Measurements from ENCODE around the gene BRD8.
"Not testable (repeated sequence)": the region's sequence is repeated elsewhere in the genome, so short reads cannot be mapped to it uniquely, and the experiment has no call there.

Gene BRD8

DNA sequence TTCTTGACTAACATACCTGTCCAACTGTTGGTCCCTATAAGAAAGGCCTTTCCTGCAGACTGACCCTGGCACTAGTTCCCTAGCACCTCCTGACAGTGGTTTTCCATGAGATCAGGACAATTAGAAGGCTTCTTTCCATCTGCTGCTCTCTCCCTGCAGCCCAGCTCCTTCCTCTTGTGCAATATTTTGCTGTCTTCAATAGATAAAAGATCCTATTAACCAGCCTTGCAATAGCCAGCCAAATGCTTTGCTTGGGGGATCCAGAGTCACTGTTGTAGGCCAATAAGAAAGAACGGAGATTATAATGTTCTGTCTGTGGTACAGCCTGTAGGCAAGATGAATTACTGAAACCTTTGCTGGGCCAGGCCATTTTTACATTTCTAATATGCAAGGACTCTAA is 20.8 kb downstream of the BRD8 start:
- no peak for DNase-seq (ENCODE audit: low read depth, low spot score)

DNA sequence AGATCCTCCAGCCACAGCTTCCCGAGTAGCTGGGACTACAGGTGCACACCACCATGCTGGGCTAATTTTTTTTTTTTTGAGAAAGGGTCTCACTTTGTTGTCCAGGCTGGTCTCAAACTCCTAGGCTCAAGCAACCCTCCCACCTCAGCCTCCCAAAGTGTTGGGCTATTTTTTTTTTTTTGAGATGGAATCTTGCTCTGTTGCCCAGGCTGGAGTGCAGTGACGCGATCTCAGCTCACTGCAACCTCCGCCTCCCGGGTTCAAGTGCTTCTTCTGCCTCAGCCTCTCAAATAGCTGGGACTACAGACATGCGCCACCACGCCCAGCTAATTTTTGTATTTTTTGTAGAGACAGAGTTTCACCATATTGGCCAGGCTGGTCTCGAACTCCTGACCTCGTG is 22.5 kb downstream of the BRD8 start:
- not testable (repeated sequence) for DNase-seq (ENCODE audit: low read depth, low spot score)

DNA sequence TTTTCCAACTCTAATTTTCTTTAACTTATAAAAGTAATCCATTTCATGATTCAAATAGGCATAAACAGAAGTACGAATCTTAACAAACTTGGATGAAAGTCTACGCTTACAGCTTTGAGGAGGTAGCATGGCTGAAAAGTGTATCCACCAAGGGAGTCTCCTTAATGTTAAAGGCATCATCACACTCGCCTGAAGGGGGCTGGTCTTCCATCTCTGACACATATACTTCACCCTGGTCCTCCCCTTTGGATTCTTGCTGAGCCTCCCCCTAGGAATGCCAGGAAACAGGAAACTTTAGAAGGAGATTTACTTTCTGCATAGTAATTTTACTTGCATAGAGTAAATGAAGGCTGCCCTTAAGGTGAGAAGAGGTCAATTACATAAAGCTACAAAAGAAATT is 28.9 kb downstream of the BRD8 start:
- no peak for DNase-seq (ENCODE audit: low read depth, low spot score)

DNA sequence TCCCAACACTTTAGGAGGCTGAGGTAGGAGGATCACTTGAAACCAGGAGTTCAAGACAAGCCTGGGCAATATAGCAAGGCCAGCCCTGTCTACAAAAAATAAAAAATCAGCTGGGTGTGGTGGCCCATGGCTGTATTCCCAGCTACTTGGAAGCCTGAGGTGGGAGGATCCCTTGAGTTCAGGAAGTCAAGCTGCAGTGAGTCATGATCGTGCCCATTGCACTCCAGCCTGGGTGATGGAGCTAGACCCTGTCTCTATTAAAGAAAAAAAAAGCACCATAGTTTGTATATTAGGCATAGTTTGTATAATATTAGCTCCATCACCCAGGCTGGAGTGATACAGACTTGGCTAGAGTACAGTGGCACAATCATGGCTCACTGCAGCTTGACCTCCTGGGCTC is 29.6 kb downstream of the BRD8 start:
- DNase-seq (ENCODE audit: low read depth, low spot score), result no peak

DNA sequence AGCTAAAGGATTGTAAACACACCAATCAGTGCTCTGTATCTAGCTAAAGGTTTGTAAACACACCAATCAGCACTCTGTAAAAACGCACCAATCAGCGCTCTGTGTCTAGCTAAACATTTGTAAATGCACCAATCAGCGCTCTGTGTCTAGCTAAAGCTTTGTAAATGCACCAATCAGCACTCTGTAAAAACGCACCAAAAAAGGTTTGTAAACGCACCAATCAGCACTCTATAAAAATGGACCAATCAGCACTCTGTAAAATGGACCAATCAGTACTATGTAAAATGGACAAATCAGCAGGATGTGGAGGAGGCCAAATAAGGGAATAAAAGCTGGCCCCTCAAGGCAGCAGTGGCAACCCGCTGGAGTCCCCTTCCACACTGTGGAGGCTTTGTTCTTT is 34.9 kb downstream of the BRD8 start:
- DNase-seq (ENCODE audit: low read depth, low spot score), result not testable (repeated sequence)

DNA sequence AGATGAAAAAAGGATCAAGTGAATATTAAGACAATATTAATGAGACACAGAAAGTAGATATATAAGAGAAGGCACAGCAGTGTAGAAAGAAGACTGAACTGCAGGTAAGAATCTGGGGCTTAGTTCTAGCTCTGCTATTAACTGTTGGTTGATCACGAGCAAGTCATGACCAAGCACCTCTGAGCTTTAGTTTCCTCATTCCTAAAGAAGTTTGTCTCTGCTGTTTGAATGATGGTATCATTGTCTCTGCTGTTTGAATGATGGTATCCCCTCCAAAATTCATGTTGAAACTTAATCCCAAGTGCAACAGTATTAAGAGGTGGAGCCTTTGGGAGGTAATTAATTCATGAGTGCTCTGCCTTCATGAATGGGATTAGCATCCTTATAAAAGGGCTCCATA is 36.7 kb downstream of the BRD8 start:
- DNase-seq (ENCODE audit: low read depth, low spot score), result no peak

DNA sequence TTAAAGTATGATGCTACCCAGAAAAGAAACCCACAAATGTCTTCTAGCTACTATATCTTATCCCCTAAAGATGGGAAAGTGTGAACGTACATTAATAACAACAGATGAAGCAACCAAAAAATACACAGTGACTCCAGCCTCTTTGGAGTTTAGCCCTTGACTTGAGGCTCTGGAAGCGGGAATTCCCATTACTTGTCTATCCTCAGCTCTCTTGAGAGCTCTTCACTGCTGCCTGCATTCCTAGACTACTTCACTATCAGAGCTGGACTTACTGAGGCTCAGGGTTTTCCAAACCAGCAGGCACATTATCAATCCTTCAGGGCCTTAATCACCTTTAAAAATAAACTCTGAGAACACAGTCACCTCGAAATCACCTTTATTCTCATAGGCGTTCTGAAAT is 38.2 kb downstream of the BRD8 start:
- no peak for DNase-seq (ENCODE audit: low read depth, low spot score)

DNA sequence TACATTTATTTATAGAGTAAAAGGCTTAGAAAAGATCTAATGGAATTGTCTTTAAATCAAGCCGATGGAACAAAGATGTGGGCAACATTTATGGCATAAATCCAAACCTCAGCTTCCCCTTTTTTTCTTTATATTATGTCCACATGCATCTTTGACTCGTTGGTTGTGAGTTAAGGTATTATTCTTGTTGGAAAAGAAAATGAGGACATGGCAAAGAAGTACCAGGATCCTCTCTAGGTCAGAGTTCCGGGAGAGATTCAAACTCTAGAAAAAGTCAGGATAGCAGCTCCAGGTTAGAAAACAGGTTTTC is 38.7 kb downstream of the BRD8 start:
- no peak for DNase-seq (ENCODE audit: low read depth, low spot score)

DNA sequence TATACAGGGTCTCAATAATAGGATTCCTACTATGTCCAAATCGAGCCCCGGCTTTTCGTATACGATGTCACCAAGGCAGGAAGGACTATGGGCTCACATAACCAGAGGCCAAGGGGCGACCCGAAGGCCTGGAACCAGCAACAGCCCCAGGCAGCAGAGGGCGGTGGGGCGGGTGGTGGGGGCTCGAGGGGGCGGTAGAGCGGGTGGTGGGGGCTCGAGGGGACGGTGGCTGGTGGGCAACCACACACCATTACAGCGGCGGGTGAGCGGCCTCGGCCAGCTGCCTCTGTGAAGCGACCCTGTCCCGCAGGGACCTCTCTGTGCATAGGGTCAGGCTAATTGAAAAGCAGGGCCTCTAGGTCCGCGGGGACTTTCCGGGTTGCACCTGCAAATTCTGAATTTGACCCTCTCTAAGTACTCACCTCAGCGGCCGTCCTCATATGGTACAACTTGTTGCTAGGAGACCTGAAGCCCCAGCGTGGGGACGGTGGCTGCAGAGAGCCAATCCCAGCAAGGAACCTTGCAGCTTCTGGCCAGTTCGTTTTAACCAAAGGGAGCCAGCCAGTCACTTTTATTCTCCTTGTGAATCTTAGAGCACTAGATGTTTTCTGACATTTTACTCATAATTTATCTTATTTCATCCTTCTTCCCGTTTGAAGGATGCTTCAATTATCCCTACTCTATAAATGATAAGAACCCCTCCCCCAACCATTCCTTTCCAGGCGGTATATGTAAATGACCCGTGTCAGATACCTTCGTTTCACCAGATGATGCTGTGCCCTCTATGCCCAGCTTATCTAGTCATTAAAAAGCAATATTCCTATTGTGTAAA is 39.3 kb downstream of the BRD8 start, which contains the start of gene NME5:
Gene NME5, minus strand, starts transcription at position 480 of the 832 bp plus-strand sequence. CDS start 648 bp downstream, outside the sequence.
- peak; percentile 35 for DNase-seq (ENCODE audit: low read depth, low spot score)

DNA sequence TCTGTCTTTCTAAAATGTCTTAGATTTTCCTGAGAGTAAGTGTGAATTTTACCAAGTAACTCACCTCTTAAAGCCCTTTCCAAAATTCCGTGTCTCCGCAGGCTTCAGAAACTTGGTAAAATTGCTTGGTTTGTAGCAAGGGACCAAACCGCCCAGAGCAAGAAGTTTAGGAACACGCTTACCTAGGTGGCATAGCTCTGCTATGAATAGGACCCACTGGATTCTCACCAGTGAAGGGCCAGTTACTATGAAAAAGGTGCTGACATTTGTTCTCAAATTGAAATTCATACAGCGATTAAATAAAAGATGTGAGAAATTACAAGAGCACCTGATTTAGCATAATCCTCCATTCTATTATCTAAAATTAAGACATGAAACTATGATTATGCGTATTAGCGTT is 45.9 kb downstream of the BRD8 start:
- no peak for DNase-seq (ENCODE audit: low read depth, low spot score)

DNA sequence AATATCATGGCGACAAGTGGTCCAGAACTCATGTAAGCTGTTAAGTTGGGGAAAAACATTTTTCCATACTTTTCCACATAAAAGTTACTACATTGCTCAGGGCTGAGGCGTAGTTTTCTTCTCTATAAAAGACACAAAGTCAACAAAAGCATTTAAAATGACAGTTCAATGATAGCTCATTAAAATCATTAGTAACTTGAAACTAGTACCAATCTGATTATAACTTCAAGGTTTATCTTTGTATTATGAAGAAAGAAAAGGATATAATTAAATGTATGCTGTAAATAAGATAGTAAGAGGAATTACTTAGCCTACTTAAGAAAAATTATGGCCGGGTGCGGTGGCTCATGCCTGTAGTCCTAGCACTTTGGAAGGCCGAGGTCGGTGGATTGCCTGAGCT is 49.1 kb downstream of the BRD8 start:
- no peak for DNase-seq (ENCODE audit: low read depth, low spot score)

DNA sequence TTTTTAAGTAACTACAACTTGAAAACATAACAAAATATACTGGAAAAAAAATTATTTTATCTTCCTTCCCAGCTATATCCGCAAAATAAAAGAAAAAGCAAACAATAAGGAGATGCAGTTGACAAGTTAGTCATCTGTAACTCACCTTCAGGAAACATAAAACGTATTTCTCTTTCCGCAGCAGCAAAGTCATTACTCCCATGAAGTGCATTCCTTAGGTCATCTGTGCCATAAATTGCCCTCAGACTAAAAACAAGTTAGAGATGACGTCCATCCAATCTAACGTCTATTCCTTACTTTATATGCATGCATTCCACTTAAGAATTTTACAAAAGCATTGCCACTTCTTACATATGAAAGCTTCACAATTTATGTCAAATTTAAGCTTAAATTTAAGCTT is 50.1 kb downstream of the BRD8 start:
- no peak for DNase-seq (ENCODE audit: low read depth, low spot score)

DNA sequence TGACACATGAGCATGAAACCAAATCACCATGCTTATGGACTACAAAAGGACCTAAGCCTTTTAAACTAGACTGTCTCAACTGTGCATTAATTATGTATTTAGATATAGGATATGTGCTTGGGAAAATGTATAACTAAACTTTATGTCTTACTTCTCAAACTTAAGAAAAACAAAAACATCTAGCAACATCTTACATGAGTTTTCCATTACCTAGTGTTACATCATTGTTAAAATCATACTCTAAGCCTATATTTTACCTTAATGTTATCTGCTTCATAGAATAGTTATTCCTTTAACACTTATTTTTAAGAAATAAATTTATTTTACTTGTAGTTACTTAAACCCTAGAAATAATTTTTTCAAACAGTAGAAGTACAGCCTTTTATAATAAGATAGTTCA is 63.2 kb downstream of the BRD8 start:
- no peak for DNase-seq (ENCODE audit: low read depth, low spot score)

DNA sequence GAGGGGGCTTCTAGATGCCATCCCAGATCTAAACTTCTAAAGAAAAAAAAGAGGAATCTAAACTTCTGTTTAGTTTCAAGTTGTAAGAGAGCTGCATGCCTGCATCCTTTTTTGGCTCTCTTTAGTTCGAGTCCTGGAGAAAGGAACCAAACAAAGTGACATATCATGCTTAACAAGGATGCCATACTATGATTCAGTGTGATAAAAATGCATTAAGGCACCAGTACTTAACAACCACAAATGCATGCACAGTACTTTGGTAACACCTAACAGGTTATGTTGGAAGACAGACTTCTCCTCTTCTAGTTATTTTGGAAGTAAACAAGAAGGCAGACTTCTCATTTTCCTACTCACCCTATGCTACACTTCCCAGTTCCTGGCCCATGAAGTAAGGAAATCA is 66.5 kb downstream of the BRD8 start:
- DNase-seq (ENCODE audit: low read depth, low spot score), result no peak

DNA sequence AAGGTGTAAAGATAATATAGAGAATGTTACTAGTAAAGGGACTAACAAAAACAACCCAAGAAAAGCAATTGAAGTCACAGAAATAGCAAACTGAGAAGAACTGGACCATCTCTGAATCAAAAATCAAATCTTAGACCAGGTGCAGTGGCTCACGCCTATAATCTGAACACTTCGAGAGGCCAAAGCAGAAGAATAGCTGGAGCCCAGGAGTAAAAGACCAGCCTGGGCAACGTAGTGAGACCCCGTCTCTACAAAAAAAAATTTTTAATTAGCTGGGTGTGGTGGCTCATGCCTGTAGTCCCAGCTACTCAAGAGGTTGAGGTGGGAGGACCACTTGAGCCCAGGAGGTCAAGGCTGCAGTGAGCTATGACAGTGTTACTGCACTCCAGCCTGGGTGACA is 67.2 kb downstream of the BRD8 start:
- DNase-seq (ENCODE audit: low read depth, low spot score), result no peak

DNA sequence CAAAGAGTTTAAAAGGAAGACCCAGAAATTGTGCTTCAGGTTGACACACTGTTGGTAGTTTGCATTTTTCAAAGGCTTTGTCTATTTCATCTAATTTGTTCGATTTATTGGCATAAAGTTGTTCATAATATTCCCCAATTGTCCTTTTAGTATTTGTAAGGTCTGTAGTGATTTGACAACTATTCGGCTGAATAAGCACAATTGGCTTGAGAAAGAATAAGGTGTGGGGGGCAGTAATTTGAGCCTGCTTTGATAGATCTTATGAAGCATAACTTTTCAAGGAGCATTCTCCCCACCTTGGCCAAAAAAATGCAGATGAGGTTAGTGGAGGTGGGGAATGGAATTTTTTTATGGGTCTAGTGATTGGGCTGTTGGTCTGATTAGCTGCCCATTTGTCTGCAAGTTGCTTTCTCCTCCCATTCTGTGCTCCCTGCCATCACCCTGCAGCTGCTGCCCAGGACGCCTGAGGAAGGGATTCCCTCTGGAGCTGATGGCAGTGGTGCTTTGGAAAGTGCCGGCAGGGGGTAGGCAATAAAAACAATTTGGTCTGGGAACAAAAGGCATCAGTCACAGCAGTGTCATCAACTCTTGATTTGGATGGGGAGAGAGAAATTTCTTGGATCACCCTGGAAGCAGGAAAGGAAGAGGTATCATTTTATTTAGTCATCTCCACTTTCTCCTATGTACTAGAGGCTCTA is 68.0 kb downstream of the BRD8 start:
- no peak for DNase-seq (ENCODE audit: low read depth, low spot score)

DNA sequence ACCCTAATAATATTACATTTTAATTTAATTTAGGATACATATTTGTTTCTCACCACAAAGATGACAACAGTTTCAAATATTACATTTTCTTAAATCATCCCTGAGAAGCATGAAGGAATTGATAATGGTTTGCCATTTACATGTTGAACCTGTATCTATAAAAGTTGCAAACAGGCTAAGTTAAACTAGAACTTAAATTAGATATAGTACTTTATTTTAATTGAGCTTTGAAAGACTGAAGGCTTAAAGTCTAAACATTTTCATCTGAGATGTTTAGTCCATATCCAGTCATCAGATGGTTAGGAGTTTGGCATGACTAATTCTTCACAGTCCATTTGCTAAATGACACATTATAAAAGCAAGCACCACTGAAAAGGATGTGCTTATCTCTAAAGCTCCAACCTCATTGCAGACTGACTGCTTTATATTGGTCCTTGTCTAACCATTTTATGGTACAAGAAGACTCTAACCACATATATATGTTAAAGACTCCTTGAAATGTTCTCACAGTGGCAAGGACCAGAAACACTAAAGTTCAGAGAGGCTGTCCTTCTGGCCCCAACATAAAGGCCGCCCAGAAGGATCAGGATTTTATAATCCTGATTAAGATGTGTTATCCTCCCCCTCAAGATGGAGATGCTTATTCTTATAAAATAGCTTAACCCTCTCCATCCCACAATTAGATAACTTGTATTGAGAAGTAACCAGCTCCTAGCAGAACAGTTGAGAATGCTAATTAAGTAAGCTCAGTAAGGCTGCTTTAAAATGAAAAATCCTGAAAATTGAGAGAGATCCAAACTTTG is 68.8 kb downstream of the BRD8 start:
- DNase-seq (ENCODE audit: low read depth, low spot score), result no peak

DNA sequence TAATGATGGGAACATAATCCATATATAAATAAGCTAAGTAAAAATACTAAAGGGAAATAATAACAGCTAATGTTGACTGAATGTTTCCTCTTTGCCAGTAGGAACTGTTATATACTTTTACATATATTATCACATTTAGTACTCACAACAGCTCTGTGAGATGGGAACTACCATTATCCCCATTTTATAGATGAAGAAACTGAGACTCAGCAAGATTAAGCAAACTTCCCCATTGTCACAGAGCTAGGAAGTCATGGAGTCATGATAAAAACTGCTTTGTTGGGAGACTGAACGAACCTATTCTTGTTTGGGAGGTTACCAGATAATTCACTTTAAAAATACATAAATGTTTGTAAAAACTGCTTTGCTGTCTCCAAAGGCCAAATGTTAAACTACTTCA is 71.2 kb downstream of the BRD8 start:
- DNase-seq (ENCODE audit: low read depth, low spot score), result no peak

DNA sequence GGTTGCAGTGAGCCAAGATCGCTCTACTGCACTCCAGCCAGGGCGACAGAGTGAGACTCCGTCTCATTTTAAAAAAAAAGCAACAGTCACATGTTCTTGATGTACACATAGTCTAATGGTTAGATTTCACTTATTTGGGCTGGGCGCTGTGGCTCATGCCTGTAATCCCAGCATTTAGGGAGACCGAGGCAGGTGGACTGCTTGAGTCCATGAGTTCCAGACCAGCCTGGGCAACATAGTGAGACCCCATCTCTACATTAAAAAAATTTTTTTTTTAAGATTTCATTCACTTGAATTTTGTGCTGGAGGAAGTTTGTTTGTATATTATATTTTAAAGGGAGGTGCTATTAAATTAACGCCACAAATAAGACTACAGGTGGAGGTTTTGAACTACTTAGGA is 72.7 kb downstream of the BRD8 start:
- no peak for DNase-seq (ENCODE audit: low read depth, low spot score)

DNA sequence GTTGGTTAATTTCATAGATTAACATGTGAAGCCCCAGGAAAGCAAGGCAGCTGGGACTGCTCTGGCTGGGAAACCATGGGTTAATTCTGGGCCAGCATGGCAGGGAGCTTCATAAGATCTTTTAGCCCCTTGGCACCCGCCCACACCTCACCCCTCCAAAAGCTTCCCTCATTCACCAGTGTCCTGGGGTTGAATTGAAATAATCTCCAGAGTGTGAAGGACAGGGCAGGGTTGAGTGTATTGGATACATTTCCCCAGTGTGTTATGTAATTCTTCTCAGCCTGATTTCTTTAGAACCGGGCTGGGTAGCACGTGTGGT is 75.2 kb downstream of the BRD8 start:
- DNase-seq (ENCODE audit: low read depth, low spot score), result no peak

DNA sequence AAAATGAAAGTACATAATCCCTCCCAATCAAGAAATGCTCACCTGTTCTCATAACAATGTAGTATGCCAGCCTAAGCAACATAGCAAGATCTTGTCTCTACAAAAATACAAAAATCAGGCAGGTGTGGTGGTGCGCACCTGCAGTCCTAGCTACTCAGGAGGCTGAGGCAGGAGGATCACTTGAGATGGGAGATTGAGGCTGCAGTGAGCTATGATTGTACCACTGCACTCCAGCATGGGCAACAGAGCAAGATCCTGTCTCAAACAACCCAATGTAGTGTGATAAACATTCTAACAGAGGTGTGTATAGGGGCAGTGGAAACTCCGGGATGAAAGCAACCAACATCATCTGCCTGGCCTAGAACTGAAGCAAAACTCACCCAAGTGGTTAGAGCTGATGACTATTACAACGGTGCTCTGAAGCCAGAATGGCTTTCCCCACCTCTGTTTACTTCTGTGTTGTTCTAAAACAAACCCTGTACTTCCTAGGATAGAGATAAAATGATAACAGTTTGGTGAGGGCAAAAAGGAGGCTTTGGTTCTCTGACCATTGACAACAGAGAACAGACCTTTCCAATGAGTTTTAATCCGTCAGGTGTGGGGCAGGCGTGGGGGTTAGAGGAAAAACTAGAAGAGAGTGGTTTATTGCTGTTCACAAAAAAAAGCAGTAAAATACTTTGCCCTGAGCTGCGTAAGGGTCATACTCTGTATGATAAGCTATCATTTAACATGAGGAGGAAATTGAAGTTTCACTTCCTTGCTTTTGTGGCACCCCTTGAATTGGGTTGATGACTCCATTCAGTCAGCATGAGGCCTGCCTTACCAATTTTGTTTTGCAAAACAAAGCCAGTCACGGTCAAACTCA is 75.7 kb downstream of the BRD8 start:
- DNase-seq (ENCODE audit: low read depth, low spot score), result no peak

Measured in iPS DF 19.7 (cell line).